HCEC 1CT (cell line): ENCODE data around the gene DCTN4.
A peak's percentile ranks its signal among the peaks of the same experiment; 100 is the strongest.

ENCODE experiments used
- DNase-seq: peaks from one replicate; pipeline ENCODE4 v3.0.0-alpha.2; 2017

DCTN4 gene

GRCh38 chr5:150734579-150735384 is 24.0 kb downstream of the DCTN4 start:
- no peak for DNase-seq

GRCh38 chr5:150731669-150732242 is 27.1 kb downstream of the DCTN4 start:
- DNase-seq = no peak

- DNase-seq = no peak
Observed at GRCh38 chr5:150729859-150730258, 29.0 kb downstream of the DCTN4 start.

- peak; percentile 75 for DNase-seq
Observed at GRCh38 chr5:150723845-150724244, 35.0 kb downstream of the DCTN4 start.

- DNase-seq = no peak
Observed at GRCh38 chr5:150710165-150710564, 48.7 kb downstream of the DCTN4 start.

- DNase-seq = no peak
Observed at GRCh38 chr5:150706776-150707390, 51.9 kb downstream of the DCTN4 start.

GRCh38 chr5:150703762-150704161 is 55.1 kb downstream of the DCTN4 start:
- peak; percentile 28 for DNase-seq

GRCh38 chr5:150700594-150701377 is 58.0 kb downstream of the DCTN4 start, which contains the start of gene RBM22:
TSS of gene RBM22 (minus strand) at chr5:150701062. CDS start at chr5:150700985, 77 bp downstream.
- DNase-seq = peak; percentile 86

- no peak for DNase-seq
Observed at GRCh38 chr5:150700246-150700593, 58.6 kb downstream of the DCTN4 start.

GRCh38 chr5:150694612-150695011 is 64.2 kb downstream of the DCTN4 start:
- peak; percentile 34 for DNase-seq

- no peak for DNase-seq
Observed at GRCh38 chr5:150692276-150692675, 66.5 kb downstream of the DCTN4 start.

GRCh38 chr5:150690760-150691159 is 68.1 kb downstream of the DCTN4 start:
- no peak for DNase-seq

GRCh38 chr5:150689120-150689519 is 69.7 kb downstream of the DCTN4 start:
- DNase-seq = no peak

- DNase-seq = no peak
Observed at GRCh38 chr5:150676578-150676977, 82.2 kb downstream of the DCTN4 start.

- no peak for DNase-seq
Observed at GRCh38 chr5:150675069-150675468, 83.7 kb downstream of the DCTN4 start.

GRCh38 chr5:150674341-150674821 is 84.4 kb downstream of the DCTN4 start:
- no peak for DNase-seq

GRCh38 chr5:150672884-150673275 is 85.9 kb downstream of the DCTN4 start:
- no peak for DNase-seq

GRCh38 chr5:150672237-150672883 is 86.5 kb downstream of the DCTN4 start:
- no peak for DNase-seq

GRCh38 chr5:150671509-150672236 is 87.1 kb downstream of the DCTN4 start:
- no peak for DNase-seq

GRCh38 chr5:150670948-150671310 is 87.9 kb downstream of the DCTN4 start:
- no peak for DNase-seq

- no peak for DNase-seq
Observed at GRCh38 chr5:150670275-150670947, 88.4 kb downstream of the DCTN4 start.
